Astrocyte of the hippocampus (primary cell): ENCODE data around the gene C1orf94.

Experiments
- DNase-seq: peaks from one replicate; pipeline ENCODE4 v3.0.0; 2011; ENCODE audit warnings: low read depth, low spot score

Gene C1orf94

DNA sequence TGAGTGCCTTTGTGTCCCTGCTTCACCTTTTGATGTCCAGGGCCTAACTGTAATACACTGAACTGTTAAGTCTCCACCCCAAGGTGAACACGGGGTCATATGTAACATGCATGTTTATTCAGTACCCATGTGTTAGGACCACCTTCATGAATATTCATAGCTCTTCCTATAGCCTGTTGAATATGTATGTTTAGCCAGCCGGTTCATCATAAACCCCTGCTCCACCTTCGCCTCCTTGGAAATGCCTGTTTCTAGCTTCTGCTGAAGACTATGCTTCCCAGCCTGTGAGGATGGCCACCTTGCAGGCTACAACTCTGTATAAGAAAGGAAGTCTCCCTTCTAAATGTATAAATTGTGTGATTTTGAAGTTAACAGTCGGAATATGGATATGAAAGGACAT, 69.3 kb downstream of the C1orf94 start:
- DNase-seq, result no peak

DNA sequence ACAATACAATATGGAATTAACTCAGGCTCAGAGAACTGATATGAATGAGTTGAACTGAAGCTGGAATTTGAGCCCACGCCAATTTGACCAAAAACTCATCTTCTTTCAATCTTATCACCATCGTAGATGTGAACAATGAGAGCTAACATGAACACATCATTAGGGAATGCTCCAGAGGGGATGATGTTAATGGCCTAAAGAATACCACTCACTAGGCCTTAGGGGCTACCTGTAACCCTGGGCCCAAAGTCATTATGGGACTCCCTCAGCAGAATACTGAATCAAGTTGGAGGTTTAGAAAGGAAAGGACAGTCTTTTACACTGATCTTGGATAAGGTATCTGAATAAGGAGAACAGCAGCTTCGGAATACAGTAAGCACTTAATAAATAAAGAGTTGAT, 73.6 kb downstream of the C1orf94 start:
- DNase-seq, result no peak

GRCh38 chr1:34262023-34262853, 85.5 kb downstream of the C1orf94 start:
- no peak for DNase-seq

DNA sequence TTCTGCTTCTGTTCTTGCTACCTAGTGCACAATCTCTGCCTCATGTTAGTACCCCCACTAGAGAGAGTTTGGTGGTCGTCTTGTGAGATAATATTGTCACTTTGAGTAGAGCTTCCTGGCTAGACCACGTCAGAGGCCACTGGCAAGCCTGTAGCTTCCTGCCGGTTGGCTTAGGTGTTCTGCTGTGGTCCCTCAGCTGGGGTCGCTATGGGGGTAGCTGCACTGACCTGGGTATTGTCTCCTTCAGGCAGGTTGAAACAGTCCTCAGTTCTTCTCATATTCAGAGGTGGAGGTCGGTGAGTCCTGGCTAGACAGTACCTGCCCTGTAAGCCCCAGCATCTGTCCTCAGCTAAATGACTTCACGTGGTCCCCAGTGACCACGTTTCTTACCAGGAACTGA, 86.2 kb downstream of the C1orf94 start:
- DNase-seq, result no peak

GRCh38 chr1:34263406-34263805, 86.7 kb downstream of the C1orf94 start:
- DNase-seq, result no peak

DNA sequence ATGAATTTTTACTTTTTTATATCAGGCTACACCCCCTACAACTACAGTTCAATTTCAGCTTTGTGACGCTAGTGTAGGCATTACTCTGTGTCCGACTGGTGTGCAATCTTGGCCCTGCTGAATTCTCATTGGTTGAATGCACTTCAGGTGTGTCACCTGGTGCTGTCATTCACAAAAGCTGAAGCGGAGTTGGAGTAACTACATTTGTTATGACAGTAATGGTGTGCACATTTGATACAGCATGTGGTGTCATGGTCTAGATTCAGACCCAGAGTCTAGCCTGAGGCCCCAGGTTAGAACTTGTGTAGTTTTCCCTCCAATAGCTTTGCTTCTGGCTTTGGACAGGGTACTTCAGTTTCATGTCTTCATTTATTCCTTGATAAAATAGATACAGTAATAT, 88.7 kb downstream of the C1orf94 start:
- DNase-seq, result no peak

GRCh38 chr1:34266127-34266951, 89.6 kb downstream of the C1orf94 start:
- DNase-seq, result peak; percentile 42

GRCh38 chr1:34267326-34267725, 90.6 kb downstream of the C1orf94 start:
- DNase-seq, result peak; percentile 19

DNA sequence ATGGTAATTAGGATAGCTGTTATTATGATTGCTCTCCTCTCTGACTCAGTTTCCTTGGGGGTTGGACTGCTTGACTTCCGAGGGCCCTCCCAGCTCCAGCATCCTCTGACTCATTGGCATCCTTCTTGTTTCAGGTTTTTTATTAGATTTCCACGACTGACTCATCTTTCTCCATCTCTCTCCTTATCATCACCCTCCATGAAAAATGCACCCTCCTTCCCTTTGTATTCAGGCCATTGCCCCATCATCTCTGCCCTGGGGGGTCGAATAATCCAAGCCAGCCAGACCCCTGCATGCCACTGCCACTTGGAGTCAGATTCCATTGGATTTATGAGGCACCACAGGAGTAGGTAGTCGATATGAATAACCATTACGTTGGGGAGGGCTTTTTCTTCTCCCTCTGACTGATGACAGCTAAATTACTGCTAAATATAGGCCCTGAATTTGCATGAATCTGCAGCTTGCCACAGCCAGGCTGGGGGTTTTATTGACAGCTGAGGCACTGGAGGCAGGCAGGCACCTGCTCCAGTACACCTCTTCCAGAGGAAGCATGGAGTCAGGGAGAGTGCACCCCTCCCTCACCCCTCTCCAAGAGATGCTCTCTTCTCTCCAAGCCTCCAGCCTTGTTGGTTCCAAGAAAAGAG, 91.7 kb downstream of the C1orf94 start:
- peak; percentile 72 for DNase-seq
